Glutamatergic neuron (in vitro differentiated cells): ENCODE measurements around the gene KLHL22. TPM values are rescaled to one million over a fixed set of nuclear protein-coding genes. Genes with fewer than 3 reads are reported as not detected.

Experiments used
- DNase-seq: peaks from one replicate; pipeline ENCODE4 v3.0.0; 2022
- H3K27ac Mint-ChIP-seq: one replicate; pipeline ENCODE4 v1.8.0; 2020; ENCODE audit warnings: mild to moderate bottlenecking, mixed read lengths, inconsistent platforms; ENCODE audit not compliant: unreplicated experiment
- H3K27me3 Mint-ChIP-seq: one replicate; pipeline ENCODE4 v1.8.0; 2020; ENCODE audit warnings: mild to moderate bottlenecking, moderate library complexity, mixed read lengths, inconsistent platforms; ENCODE audit not compliant: unreplicated experiment
- H3K36me3 Mint-ChIP-seq: one replicate; pipeline ENCODE4 v1.8.0; 2020; ENCODE audit warnings: mild to moderate bottlenecking, mixed read lengths, inconsistent platforms; ENCODE audit not compliant: unreplicated experiment
- H3K4me1 Mint-ChIP-seq: one replicate; pipeline ENCODE4 v1.8.0; 2020; ENCODE audit warnings: mild to moderate bottlenecking, low read depth, mixed read lengths, inconsistent platforms; ENCODE audit not compliant: unreplicated experiment
- H3K4me3 Mint-ChIP-seq: one replicate; pipeline ENCODE4 v1.8.0; 2020; ENCODE audit warnings: mild to moderate bottlenecking, mixed read lengths, inconsistent platforms; ENCODE audit not compliant: unreplicated experiment
- H3K9me3 Mint-ChIP-seq: one replicate; pipeline ENCODE4 v1.8.0; 2020; ENCODE audit warnings: mild to moderate bottlenecking, moderate library complexity, mixed read lengths, inconsistent platforms; ENCODE audit not compliant: unreplicated experiment
- CTCF ChIP-seq: fragments of 200-600 bp; sonication (generic); IDR thresholded peaks from one replicate; pipeline ENCODE4 v1.5.0; 2021; ENCODE audit not compliant: partially characterized antibody, unreplicated experiment
- total RNA-seq: library from RNA; stranded (reverse); fragmentation: NEBNext Ultra II Directional; extraction: Animal tissue kit (Norgen Biotek cat#: 25700); gene quantifications from one replicate; pipeline ENCODE4 v1.2.1, GENCODE V29; 2021; ENCODE audit not compliant: unreplicated experiment

KLHL22 gene
- total RNA-seq, 1 donor from 2014 or later = 20.2 TPM

- H3K27ac Mint-ChIP-seq = no peak overlapping the region
- H3K4me3 Mint-ChIP-seq = no peak overlapping the region
- peaks cover 23% of the 10 kb centered on the region for H3K4me1 Mint-ChIP-seq
- H3K9me3 Mint-ChIP-seq = peaks cover 3% of the 10 kb centered on the region
- no peaks in the 10 kb centered on the region for H3K36me3 Mint-ChIP-seq
- no peak for TF ChIP-seq CTCF
- DNase-seq = no peak
- peaks cover 2% of the 10 kb centered on the region for H3K27me3 Mint-ChIP-seq
These were observed 37.9 kb downstream of the KLHL22 start for GRCh38 chr22:20457506-20458240.

- Mint-ChIP-seq H3K4me1 (peaks cover 21% of the 10 kb centered on the region), H3K36me3 (no peaks in the 10 kb centered on the region), H3K9me3 (peaks cover 3% of the 10 kb centered on the region), H3K4me3 (no peak overlapping the region), H3K27me3 (peaks cover 2% of the 10 kb centered on the region), H3K27ac (peak overlapping the region; percentile 88)
- no peak for TF ChIP-seq CTCF
- DNase-seq = no peak
These were observed 38.9 kb downstream of the KLHL22 start for GRCh38 chr22:20456722-20457076.

GRCh38 chr22:20456064-20456721, 39.4 kb downstream of the KLHL22 start:
- H3K4me3 Mint-ChIP-seq = no peak overlapping the region
- H3K36me3 Mint-ChIP-seq = no peaks in the 10 kb centered on the region
- DNase-seq = peak; percentile 85
- peaks cover 21% of the 10 kb centered on the region for H3K4me1 Mint-ChIP-seq
- TF ChIP-seq CTCF = peak; percentile 75
- peaks cover 4% of the 10 kb centered on the region for H3K9me3 Mint-ChIP-seq
- peaks cover 2% of the 10 kb centered on the region for H3K27me3 Mint-ChIP-seq
- H3K27ac Mint-ChIP-seq = peak overlapping the region; percentile 88

GRCh38 chr22:20455709-20456063, 39.9 kb downstream of the KLHL22 start:
- H3K9me3 Mint-ChIP-seq = peaks cover 3% of the 10 kb centered on the region
- H3K27me3 Mint-ChIP-seq = peaks cover 2% of the 10 kb centered on the region
- no peak for DNase-seq
- no peaks in the 10 kb centered on the region for H3K36me3 Mint-ChIP-seq
- H3K4me3 Mint-ChIP-seq = peak overlapping the region; percentile 46
- no peak overlapping the region for H3K27ac Mint-ChIP-seq
- H3K4me1 Mint-ChIP-seq = peaks cover 19% of the 10 kb centered on the region
- no peak for TF ChIP-seq CTCF

GRCh38 chr22:20453222-20453621, 42.4 kb downstream of the KLHL22 start:
- H3K4me1 Mint-ChIP-seq = peaks cover 15% of the 10 kb centered on the region
- H3K36me3 Mint-ChIP-seq = no peaks in the 10 kb centered on the region
- no peak for DNase-seq
- peaks cover 3% of the 10 kb centered on the region for H3K9me3 Mint-ChIP-seq
- peaks cover 2% of the 10 kb centered on the region for H3K27me3 Mint-ChIP-seq
- no peak overlapping the region for H3K4me3 Mint-ChIP-seq
- no peak overlapping the region for H3K27ac Mint-ChIP-seq
- TF ChIP-seq CTCF = no peak
